ENCODE results near the gene TMCO1.
"Not testable (repeated sequence)": the region's sequence is repeated elsewhere in the genome, so short reads cannot be mapped to it uniquely, and the experiment has no call there.

TMCO1 gene

DNA sequence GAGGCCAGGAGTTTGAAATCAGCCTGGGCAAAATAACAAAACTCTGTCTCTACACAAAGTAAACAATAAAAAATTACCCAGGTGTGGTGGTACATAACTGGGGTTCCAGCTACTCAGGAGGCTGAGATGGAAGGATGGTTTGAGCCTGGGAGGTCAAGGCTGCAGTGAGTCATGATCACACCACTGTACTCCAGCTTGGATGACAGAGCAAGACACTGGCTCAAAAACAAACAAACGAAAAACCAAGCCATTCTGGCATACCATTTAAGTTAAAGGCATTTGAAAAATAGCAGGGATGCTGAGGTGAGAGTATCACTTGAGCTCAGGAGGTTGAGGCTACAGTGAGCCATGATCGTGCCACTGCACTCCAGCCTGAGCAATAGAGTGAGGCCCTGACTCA is 65.0 kb downstream of the TMCO1 start:
- Histone ChIP-seq H4K8ac (ENCODE audit: low read depth, low read length) (no peak overlapping the region), H3K9me3 (ENCODE audit: insufficient read depth, low read depth, low read length) (no peaks in the 10 kb centered on the region), H2BK12ac (ENCODE audit: low read length) (no peak overlapping the region), H3K27me3 (ENCODE audit: insufficient read depth, low read length) (no peaks in the 10 kb centered on the region), H3K79me1 (ENCODE audit: low read length) (no peaks in the 10 kb centered on the region), H3K14ac (ENCODE audit: low read length) (no peak overlapping the region), H3K9ac (ENCODE audit: low read length) (no peak overlapping the region), H3K4me2 (ENCODE audit: low read length) (no peak overlapping the region), H3K27ac (ENCODE audit: low read depth, low read length) (no peak overlapping the region), H4K91ac (ENCODE audit: low read depth, low read length) (no peak overlapping the region), H3K36me3 (ENCODE audit: control insufficient read depth in 1 of 2, insufficient read depth in 2 of 2, low read length in 2 of 2) (no peaks in the 10 kb centered on the region), H3K23ac (ENCODE audit: low read length) (no peak overlapping the region), H3K4me3 (ENCODE audit: low read depth, low read length) (no peak overlapping the region), H3K4ac (ENCODE audit: low read depth, low read length) (no peak overlapping the region), H2BK5ac (ENCODE audit: low read depth, low read length, poor library complexity) (no peak overlapping the region), H3K4me1 (ENCODE audit: control insufficient read depth in 1 of 2, insufficient read depth in 2 of 2, low read length in 2 of 2) (no peaks in the 10 kb centered on the region), H2AK5ac (ENCODE audit: low read length) (no peak overlapping the region), H3K18ac (ENCODE audit: low read length) (no peak overlapping the region), H2AFZ (ENCODE audit: insufficient read depth, low read length, poor library complexity) (no peak overlapping the region), H2BK120ac (ENCODE audit: insufficient read depth, low read length, poor library complexity) (no peak overlapping the region), H3K79me2 (ENCODE audit: control insufficient read depth, insufficient read depth, low read length, poor library complexity) (no peaks in the 10 kb centered on the region), H4K12ac (ENCODE audit: low read depth, low read length) (no peak overlapping the region)
- WGBS (ENCODE audit: extremely low coverage, insufficient coverage, insufficient read length): no CpG with 5 or more reads among the region's 2 CpGs
- DNase-seq: no peak

DNA sequence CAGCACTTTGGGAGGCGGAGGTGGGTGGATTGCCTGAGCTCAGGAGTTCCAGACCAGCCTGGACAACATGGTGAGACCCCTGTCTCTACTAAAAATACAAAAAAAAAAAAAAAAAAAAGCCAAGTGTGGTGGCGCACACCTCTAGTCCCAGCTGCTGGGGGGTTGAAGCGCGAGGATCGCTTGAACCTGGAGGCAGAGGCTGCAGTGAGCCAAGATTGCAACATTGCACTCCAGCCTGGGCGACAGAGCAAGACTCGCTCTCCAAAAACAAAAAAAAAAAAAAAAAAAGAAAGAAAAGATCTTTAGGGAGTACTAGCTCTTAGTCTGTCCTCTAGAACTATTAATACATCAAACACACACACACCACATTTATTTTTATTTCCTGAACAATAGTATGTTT is 66.7 kb downstream of the TMCO1 start:
- not testable (repeated sequence) for H3K4me3 ChIP-seq (ENCODE audit: low read depth, low read length); H4K8ac ChIP-seq (ENCODE audit: low read depth, low read length)
- WGBS (ENCODE audit: extremely low coverage, insufficient coverage, insufficient read length): no CpG with 5 or more reads among the region's 7 CpGs

DNA sequence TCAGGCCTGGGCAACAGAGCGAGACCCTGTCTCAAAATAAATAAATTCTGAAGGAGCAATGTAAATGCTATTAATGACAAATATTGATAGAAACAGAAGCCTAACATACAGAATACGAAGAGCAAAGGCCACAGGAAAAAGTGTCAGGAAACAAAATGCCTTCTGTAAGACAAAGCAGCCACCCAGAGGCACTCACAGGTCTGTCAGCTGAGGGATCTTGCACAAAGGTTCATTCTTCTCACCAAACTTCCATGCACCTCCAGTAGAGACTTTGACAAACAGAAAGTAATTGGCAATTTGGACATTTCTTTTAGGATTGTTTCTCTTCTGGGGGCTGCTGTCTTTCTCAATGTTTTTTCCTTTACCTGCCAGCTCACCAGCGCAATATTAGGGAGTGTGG is 69.1 kb downstream of the TMCO1 start:
- H3K36me3 ChIP-seq (ENCODE audit: control insufficient read depth in 1 of 2, insufficient read depth in 2 of 2, low read length in 2 of 2): no peaks in the 10 kb centered on the region
- H3K27me3 ChIP-seq (ENCODE audit: insufficient read depth, low read length): no peaks in the 10 kb centered on the region
- no peak overlapping the region for H2BK12ac ChIP-seq (ENCODE audit: low read length)
- H4K8ac ChIP-seq (ENCODE audit: low read depth, low read length): no peak overlapping the region
- no peaks in the 10 kb centered on the region for H3K9me3 ChIP-seq (ENCODE audit: insufficient read depth, low read depth, low read length)
- no peak overlapping the region for H3K4me2 ChIP-seq (ENCODE audit: low read length)
- H2BK120ac ChIP-seq (ENCODE audit: insufficient read depth, low read length, poor library complexity): no peak overlapping the region
- WGBS (ENCODE audit: extremely low coverage, insufficient coverage, insufficient read length): no CpG with 5 or more reads among the region's 3 CpGs
- H3K14ac ChIP-seq (ENCODE audit: low read length): no peak overlapping the region
- no peak overlapping the region for H3K23ac ChIP-seq (ENCODE audit: low read length)
- H2AFZ ChIP-seq (ENCODE audit: insufficient read depth, low read length, poor library complexity): no peak overlapping the region
- H3K18ac ChIP-seq (ENCODE audit: low read length): no peak overlapping the region
- no peak overlapping the region for H2BK5ac ChIP-seq (ENCODE audit: low read depth, low read length, poor library complexity)
- H3K9ac ChIP-seq (ENCODE audit: low read length): no peak overlapping the region
- H4K91ac ChIP-seq (ENCODE audit: low read depth, low read length): no peak overlapping the region
- H3K4me1 ChIP-seq (ENCODE audit: control insufficient read depth in 1 of 2, insufficient read depth in 2 of 2, low read length in 2 of 2): no peaks in the 10 kb centered on the region
- no peak for DNase-seq
- H4K12ac ChIP-seq (ENCODE audit: low read depth, low read length): no peak overlapping the region
- no peak overlapping the region for H3K4me3 ChIP-seq (ENCODE audit: low read depth, low read length)
- no peak overlapping the region for H3K4ac ChIP-seq (ENCODE audit: low read depth, low read length)
- peaks cover 4% of the 10 kb centered on the region for H3K79me1 ChIP-seq (ENCODE audit: low read length)
- H3K27ac ChIP-seq (ENCODE audit: low read depth, low read length): no peak overlapping the region
- H2AK5ac ChIP-seq (ENCODE audit: low read length): no peak overlapping the region
- H3K79me2 ChIP-seq (ENCODE audit: control insufficient read depth, insufficient read depth, low read length, poor library complexity): peaks cover 2% of the 10 kb centered on the region

More for the DNA sequence above, 66.7 kb downstream of the TMCO1 start:
- H3K9ac ChIP-seq (ENCODE audit: low read length); H3K27me3 ChIP-seq (ENCODE audit: insufficient read depth, low read length); H2AFZ ChIP-seq (ENCODE audit: insufficient read depth, low read length, poor library complexity); H2BK120ac ChIP-seq (ENCODE audit: insufficient read depth, low read length, poor library complexity); H2AK5ac ChIP-seq (ENCODE audit: low read length); H2BK5ac ChIP-seq (ENCODE audit: low read depth, low read length, poor library complexity); H3K18ac ChIP-seq (ENCODE audit: low read length); H3K79me2 ChIP-seq (ENCODE audit: control insufficient read depth, insufficient read depth, low read length, poor library complexity); H3K27ac ChIP-seq (ENCODE audit: low read depth, low read length); H2BK12ac ChIP-seq (ENCODE audit: low read length); H3K14ac ChIP-seq (ENCODE audit: low read length); DNase-seq; H3K4ac ChIP-seq (ENCODE audit: low read depth, low read length); H3K4me2 ChIP-seq (ENCODE audit: low read length); H4K12ac ChIP-seq (ENCODE audit: low read depth, low read length); H3K4me1 ChIP-seq (ENCODE audit: control insufficient read depth in 1 of 2, insufficient read depth in 2 of 2, low read length in 2 of 2); H4K91ac ChIP-seq (ENCODE audit: low read depth, low read length); H3K9me3 ChIP-seq (ENCODE audit: insufficient read depth, low read depth, low read length); H3K79me1 ChIP-seq (ENCODE audit: low read length); H3K36me3 ChIP-seq (ENCODE audit: control insufficient read depth in 1 of 2, insufficient read depth in 2 of 2, low read length in 2 of 2); H3K23ac ChIP-seq (ENCODE audit: low read length): not testable (repeated sequence)

DNA sequence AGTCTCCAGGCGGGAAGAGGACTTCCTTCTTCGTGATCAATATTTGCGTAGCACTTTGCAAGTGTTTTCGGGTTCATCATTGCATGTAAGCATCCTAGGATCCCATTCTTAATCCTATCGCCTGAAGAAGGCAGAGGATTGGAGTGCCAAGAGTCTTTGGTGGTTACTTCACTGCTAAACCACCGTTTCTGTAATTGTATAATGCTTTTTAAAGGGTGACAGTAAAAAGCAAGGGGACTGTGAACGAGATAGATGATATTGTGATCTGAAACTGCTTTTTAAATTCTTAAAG is 70.0 kb downstream of the TMCO1 start:
- H3K36me3 ChIP-seq (ENCODE audit: control insufficient read depth in 1 of 2, insufficient read depth in 2 of 2, low read length in 2 of 2): peaks cover 0 to 2% of the 10 kb centered on the region in 2 experiments
- H3K4me2 ChIP-seq (ENCODE audit: low read length): peak overlapping the region; percentile 97
- no peak overlapping the region for H3K18ac ChIP-seq (ENCODE audit: low read length)
- H3K27me3 ChIP-seq (ENCODE audit: insufficient read depth, low read length): no peaks in the 10 kb centered on the region
- no peak overlapping the region for H4K8ac ChIP-seq (ENCODE audit: low read depth, low read length)
- H2AFZ ChIP-seq (ENCODE audit: insufficient read depth, low read length, poor library complexity): peak overlapping the region; percentile 24
- no peak for DNase-seq
- H3K27ac ChIP-seq (ENCODE audit: low read depth, low read length): peak overlapping the region; percentile 27
- no peak overlapping the region for H4K91ac ChIP-seq (ENCODE audit: low read depth, low read length)
- H3K23ac ChIP-seq (ENCODE audit: low read length): no peak overlapping the region
- no peak overlapping the region for H3K14ac ChIP-seq (ENCODE audit: low read length)
- WGBS (ENCODE audit: extremely low coverage, insufficient coverage, insufficient read length): no CpG with 5 or more reads among the region's 7 CpGs
- H2AK5ac ChIP-seq (ENCODE audit: low read length): no peak overlapping the region
- no peak overlapping the region for H2BK12ac ChIP-seq (ENCODE audit: low read length)
- H3K79me1 ChIP-seq (ENCODE audit: low read length): peaks cover 4% of the 10 kb centered on the region
- no peak overlapping the region for H4K12ac ChIP-seq (ENCODE audit: low read depth, low read length)
- H3K9me3 ChIP-seq (ENCODE audit: insufficient read depth, low read depth, low read length): no peaks in the 10 kb centered on the region
- no peaks in the 10 kb centered on the region for H3K4me1 ChIP-seq (ENCODE audit: control insufficient read depth in 1 of 2, insufficient read depth in 2 of 2, low read length in 2 of 2)
- peak overlapping the region; percentile 60 for H3K4me3 ChIP-seq (ENCODE audit: low read depth, low read length)
- H3K4ac ChIP-seq (ENCODE audit: low read depth, low read length): no peak overlapping the region
- peak overlapping the region; percentile 74 for H3K9ac ChIP-seq (ENCODE audit: low read length)
- no peak overlapping the region for H2BK120ac ChIP-seq (ENCODE audit: insufficient read depth, low read length, poor library complexity)
- H3K79me2 ChIP-seq (ENCODE audit: control insufficient read depth, insufficient read depth, low read length, poor library complexity): peaks cover 2% of the 10 kb centered on the region
- no peak overlapping the region for H2BK5ac ChIP-seq (ENCODE audit: low read depth, low read length, poor library complexity)
